Tibial artery (tissue), 4 donors: Measurements from ENCODE around the gene EEF1AKMT4.

ENCODE experiments used
- DNase-seq, 2 donors: peaks; one replicate each; pipeline ENCODE4 v3.0.0-alpha.2; 2019
- H3K27ac ChIP-seq, 2 donors: fragments of 200-600 bp; sonication (generic) in 1 of 2; 1 replicate in 1 of 2; 2 replicates in 1 of 2; pipeline ENCODE4 v1.5.1; 2018 to 2019; ENCODE audit warnings: mild to moderate bottlenecking in 1 of 2
- H3K27me3 ChIP-seq, 2 donors: fragments of 200-600 bp; sonication (generic) in 1 of 2; one replicate each; pipeline versions ENCODE4 v1.5.1 to v1.6.0; 2016 to 2019
- H3K36me3 ChIP-seq, 3 donors: fragments of 200-600 bp; sonication (generic) in 2 of 3; one replicate each; pipeline ENCODE4 v1.5.1; 2016 to 2019; ENCODE audit warnings: mild to moderate bottlenecking in 2 of 3
- H3K4me1 ChIP-seq, 4 donors: fragments of 200-600 bp; sonication (generic) in 2 of 4; 1 replicate in 3 of 4; 2 replicates in 1 of 4; pipeline ENCODE4 v1.5.1; 2016 to 2019
- H3K4me3 ChIP-seq, 2 donors: fragments of 200-600 bp; sonication (generic) in 1 of 2; 1 replicate in 1 of 2; 2 replicates in 1 of 2; pipeline ENCODE4 v1.5.1; 2018 to 2019; ENCODE audit warnings: mild to moderate bottlenecking in 2 of 2
- H3K9me3 ChIP-seq, 3 donors: fragments of 200-600 bp; sonication (generic) in 1 of 3; one replicate each; pipeline ENCODE4 v1.5.1; 2016 to 2019
- intact Hi-C: fragments of 100-400 bp; cut with DNase I; formaldehyde crosslinking; loops from one replicate; pipeline ENCODE4 v1.15.0; 2023; ENCODE audit warnings: low total_unique reads
- TF ChIP-seq, protein P1 (sequence below), 2 experiments: fragments of 200-600 bp in 1 of 2; fragments of 450-650 bp in 1 of 2; IDR thresholded peaks; one replicate each; pipeline ENCODE4 v1.5.1; 2017 to 2019; ENCODE audit warnings: antibody characterized with exemption in 2 of 2, mild to moderate bottlenecking in 1 of 2, moderate library complexity in 1 of 2

EEF1AKMT4 gene

DNA sequence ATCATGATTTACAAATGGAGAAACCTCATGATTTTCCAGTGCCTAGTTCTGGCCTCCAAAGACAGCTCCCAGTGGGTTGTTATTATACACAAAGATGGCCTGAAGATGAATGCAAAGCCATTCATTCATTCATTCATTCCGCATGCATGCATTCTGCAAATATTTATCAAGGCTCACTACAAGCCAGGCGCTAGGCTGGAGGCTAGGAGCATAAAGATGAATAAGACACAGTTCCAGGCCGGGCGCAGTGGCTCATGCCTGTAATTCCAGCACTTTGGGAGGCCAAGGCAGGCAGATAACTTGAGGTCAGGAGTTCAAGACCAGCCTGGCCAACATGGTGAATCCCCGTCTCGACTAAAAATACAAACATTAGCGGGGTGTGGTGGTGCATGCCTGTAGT, 47.1 kb downstream of the EEF1AKMT4 start:
- peaks cover 4 to 15% (median 10%) of the 10 kb centered on the region in 3 donors for H3K36me3 ChIP-seq
- H3K4me3 ChIP-seq: no peak overlapping the region
- H3K9me3 ChIP-seq: no peaks in the 10 kb centered on the region
- DNase-seq: no peak
- H3K4me1 ChIP-seq: peaks cover 0 to 23% (median 18%) of the 10 kb centered on the region in 4 donors
- intact Hi-C loops: loop anchor here (5.0 kb wide), 1 partner anchor 159 kb away; the partner anchor contains the start of gene EIF2B5
- H3K27ac ChIP-seq: no peak overlapping the region
- TF ChIP-seq, protein P1, sequence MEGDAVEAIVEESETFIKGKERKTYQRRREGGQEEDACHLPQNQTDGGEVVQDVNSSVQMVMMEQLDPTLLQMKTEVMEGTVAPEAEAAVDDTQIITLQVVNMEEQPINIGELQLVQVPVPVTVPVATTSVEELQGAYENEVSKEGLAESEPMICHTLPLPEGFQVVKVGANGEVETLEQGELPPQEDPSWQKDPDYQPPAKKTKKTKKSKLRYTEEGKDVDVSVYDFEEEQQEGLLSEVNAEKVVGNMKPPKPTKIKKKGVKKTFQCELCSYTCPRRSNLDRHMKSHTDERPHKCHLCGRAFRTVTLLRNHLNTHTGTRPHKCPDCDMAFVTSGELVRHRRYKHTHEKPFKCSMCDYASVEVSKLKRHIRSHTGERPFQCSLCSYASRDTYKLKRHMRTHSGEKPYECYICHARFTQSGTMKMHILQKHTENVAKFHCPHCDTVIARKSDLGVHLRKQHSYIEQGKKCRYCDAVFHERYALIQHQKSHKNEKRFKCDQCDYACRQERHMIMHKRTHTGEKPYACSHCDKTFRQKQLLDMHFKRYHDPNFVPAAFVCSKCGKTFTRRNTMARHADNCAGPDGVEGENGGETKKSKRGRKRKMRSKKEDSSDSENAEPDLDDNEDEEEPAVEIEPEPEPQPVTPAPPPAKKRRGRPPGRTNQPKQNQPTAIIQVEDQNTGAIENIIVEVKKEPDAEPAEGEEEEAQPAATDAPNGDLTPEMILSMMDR (IDR thresholded peaks at IDR 0.05): no peak
- no peaks in the 10 kb centered on the region for H3K27me3 ChIP-seq

DNA sequence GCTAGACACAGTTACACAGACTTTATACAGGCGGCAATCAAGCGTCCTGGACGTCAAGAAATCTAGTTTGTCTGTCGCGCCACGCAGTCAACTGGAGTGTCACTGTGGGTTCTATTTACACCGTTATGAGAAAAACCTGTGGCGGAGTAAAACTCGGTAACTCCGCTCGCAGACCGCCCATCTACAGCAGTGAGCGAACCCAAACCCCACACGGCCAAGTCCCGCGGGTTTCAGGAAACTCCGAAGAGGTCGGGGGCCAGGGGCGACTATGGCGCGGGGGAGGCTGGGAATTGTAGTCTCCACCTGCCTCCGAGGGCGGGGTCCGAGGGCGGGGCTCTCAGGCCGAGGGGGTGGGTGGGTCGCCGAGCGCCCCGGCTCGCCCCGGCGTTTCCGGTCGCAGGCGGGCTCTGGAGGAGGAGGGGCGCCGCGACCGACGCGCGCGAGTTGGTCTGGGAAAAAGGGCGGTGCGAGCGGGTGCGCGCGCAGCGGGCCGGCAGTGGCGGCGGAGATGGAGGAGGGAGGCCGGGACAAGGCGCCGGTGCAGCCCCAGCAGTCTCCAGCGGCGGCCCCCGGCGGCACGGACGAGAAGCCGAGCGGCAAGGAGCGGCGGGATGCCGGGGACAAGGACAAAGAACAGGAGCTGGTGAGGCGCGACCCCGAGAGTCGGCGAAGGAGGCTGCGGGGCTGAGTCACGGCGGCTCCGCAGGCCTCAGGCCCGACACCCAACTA, 49.5 kb downstream of the EEF1AKMT4 start, which contains the start of gene PSMD2:
Gene PSMD2 (plus strand): TSS at position 483 of the 729 bp plus-strand sequence. CDS start 26 bp downstream, at position 509.
- Histone ChIP-seq H3K27me3 (no peaks in the 10 kb centered on the region), H3K4me3 (peak within 1 kb of the TSS; percentile 73 to 75), H3K36me3 (peaks cover 28 to 38% (median 33%) of the 10 kb centered on the region in 3 donors), H3K9me3 (no peaks in the 10 kb centered on the region), H3K4me1 (peaks cover 0 to 25% (median 18%) of the 10 kb centered on the region in 4 donors), H3K27ac (peak within 1 kb of the TSS; percentile 68 to 85)
- DNase-seq: peak; percentile 96 to 99
- intact Hi-C loops: loop anchor here (2.0 to 5.0 kb wide), 2 partner anchors 40 to 162 kb away; partner anchors contain the start of gene EIF2B5
- TF ChIP-seq, protein P1 (IDR thresholded peaks at IDR 0.05): peak in 1 of 2 experiments; percentile 7

DNA sequence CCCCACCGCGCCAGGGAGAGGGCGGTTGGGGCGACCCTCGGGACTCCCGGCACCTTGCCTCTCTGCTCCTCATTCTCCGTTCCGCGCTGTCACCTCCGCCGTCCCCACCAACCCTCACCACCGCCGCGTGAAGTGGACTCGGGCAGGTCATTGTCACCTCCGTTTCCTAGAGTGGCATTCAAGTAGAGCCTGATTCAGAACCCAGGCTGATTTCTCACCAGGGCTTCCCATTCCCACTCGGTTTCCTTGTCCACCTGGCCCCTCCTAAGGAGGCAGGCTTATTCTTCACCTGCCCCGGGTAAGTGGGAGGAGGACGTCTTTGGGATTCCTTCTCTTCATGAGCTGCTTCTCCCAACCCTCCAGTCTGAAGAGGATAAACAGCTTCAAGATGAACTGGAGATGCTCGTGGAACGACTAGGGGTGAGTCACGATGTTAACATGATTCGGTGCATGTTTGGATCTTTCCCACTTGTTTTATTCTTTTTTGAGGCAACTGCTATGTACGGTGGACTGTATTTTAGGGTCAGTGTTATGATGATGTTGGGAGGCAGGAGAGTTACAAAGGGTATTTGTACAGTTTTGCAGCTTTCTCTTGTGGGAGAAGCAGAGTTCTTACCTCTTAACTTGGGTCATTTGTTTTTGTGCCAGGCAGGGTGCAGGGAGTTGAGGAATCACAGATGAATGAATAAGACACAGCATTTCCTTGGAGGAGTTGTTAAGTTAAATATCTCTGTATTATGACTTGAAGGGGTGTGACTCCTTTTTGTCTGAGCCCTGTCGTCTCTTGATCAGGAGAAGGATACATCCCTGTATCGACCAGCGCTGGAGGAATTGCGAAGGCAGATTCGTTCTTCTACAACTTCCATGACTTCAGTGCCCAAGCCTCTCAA, 50.3 kb downstream of the EEF1AKMT4 start:
- Histone ChIP-seq H3K27ac (peak overlapping the region; percentile 68 to 85), H3K4me1 (peaks cover 0 to 25% (median 18%) of the 10 kb centered on the region in 4 donors), H3K27me3 (no peaks in the 10 kb centered on the region), H3K36me3 (peaks cover 36 to 46% (median 41%) of the 10 kb centered on the region in 3 donors), H3K9me3 (no peaks in the 10 kb centered on the region), H3K4me3 (peak overlapping the region; percentile 73 to 75)
- intact Hi-C loops: loop anchor here (2.0 to 5.0 kb wide), 2 partner anchors 39 to 162 kb away; partner anchors contain the start of gene EIF2B5
- no peak for DNase-seq
- TF ChIP-seq, protein P1 (IDR thresholded peaks at IDR 0.05): no peak

DNA sequence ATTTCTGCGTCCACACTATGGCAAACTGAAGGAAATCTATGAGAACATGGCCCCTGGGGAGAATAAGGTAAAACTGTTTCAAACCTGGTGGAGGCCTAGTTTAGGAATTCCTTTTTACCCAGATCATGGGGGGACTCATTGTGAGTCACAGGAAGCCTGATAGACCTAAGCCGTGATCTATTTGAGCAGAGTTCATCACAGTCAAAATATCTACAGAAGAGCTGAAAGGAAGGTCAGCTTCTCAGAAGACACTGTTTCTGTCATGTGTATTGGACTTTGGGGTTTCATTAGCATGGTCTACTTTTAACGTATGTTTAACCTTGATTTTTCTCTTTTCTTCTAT, 50.9 kb downstream of the EEF1AKMT4 start:
- Histone ChIP-seq H3K4me1 (peaks cover 0 to 25% (median 18%) of the 10 kb centered on the region in 4 donors), H3K36me3 (peaks cover 42 to 52% (median 47%) of the 10 kb centered on the region in 3 donors), H3K27ac (no peak overlapping the region), H3K9me3 (no peaks in the 10 kb centered on the region), H3K27me3 (no peaks in the 10 kb centered on the region), H3K4me3 (peak overlapping the region; percentile 73 to 75)
- intact Hi-C loops: no loop called here
- no peak for DNase-seq
- TF ChIP-seq, protein P1 (IDR thresholded peaks at IDR 0.05): no peak

DNA sequence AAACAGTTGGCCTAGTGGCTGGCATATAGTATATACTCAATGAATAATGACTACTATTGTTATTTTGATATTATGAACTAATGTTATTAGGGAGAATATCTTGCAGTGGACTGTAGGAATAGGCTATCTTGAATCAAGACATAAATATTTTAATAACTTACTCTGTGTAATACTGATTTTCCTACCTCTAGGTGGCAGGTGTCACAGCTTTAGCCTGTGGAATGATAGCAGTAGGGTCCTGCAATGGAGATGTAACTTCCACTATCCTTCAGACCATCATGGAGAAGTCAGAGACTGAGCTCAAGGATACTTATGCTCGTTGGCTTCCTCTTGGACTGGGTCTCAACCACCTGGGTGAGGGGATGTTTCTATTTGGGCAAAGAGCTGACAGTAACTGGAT, 56.1 kb downstream of the EEF1AKMT4 start:
- intact Hi-C loops: no loop called here
- TF ChIP-seq, protein P1 (IDR thresholded peaks at IDR 0.05): peak in 1 of 2 experiments; percentile 7

More for the DNA sequence above, 56.1 kb downstream of the EEF1AKMT4 start:
- DNase-seq: no peak
- Histone ChIP-seq H3K4me1 (peaks cover 0 to 7% (median 4%) of the 10 kb centered on the region in 4 donors), H3K9me3 (no peaks in the 10 kb centered on the region), H3K27ac (no peak overlapping the region), H3K36me3 (peaks cover 75 to 89% (median 80%) of the 10 kb centered on the region in 3 donors), H3K27me3 (no peaks in the 10 kb centered on the region), H3K4me3 (no peak overlapping the region)
